GM19238 (cell line): Measurements from ENCODE around the gene ANAPC13.

Experiments
- DNase-seq: peaks from one replicate; pipeline ENCODE4 v3.0.0; 2011; ENCODE audit warnings: low spot score; ENCODE audit not compliant: insufficient read length

The ANAPC13 gene

GRCh38 chr3:134457376-134458074 is 28.3 kb downstream of the ANAPC13 start:
- DNase-seq = no peak

GRCh38 chr3:134453631-134454030 is 32.2 kb downstream of the ANAPC13 start:
- no peak for DNase-seq

- no peak for DNase-seq
Measured at GRCh38 chr3:134449951-134450350, 35.8 kb downstream of the ANAPC13 start.

GRCh38 chr3:134449277-134449676 is 36.5 kb downstream of the ANAPC13 start:
- no peak for DNase-seq

GRCh38 chr3:134448664-134449063 is 37.1 kb downstream of the ANAPC13 start:
- DNase-seq = no peak

- no peak for DNase-seq
Measured at GRCh38 chr3:134447351-134447750, 38.4 kb downstream of the ANAPC13 start.

DNA sequence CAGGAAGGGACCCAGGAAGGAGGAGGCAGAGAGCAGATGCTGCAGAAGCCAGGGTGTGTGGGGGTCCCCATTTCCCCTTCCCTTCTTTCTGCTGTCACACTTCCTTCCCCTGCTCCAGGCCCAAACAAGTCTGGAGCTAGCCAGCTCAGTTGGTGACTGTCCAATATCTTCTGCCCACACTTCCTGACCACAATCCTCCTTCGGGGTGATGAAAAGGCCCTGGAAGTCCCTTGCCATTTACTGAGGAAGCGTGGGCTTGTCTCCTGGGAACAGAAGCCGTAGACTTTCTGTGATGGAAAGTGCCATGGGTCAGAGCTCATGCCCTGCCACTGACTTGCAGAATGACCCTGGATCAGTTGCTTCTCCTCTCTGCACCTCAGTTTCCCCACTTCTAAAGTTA is 39.0 kb downstream of the ANAPC13 start:
- DNase-seq = no peak

GRCh38 chr3:134445636-134446035 is 40.1 kb downstream of the ANAPC13 start:
- no peak for DNase-seq

GRCh38 chr3:134445095-134445494 is 40.7 kb downstream of the ANAPC13 start:
- DNase-seq = no peak

- DNase-seq = no peak
Measured at GRCh38 chr3:134441821-134442220, 44.0 kb downstream of the ANAPC13 start.

DNA sequence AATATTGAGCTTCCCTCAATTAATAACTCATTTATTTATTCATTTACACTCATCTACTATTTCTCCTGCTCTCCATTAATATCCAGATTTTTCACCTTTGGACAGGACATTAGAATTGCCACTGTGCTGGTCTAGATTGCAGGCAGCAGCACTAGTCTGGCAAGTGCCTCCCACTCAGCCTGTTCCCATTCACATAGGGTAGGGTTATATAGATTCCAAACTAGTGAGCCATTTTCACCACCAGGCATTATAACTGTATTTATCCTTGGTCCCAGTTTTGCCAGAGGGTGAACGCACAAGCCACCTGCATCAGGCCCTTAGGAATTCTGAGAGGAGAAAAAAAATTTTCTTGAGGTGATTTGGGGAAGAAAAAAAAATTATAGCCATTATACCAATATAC is 44.5 kb downstream of the ANAPC13 start:
- DNase-seq = no peak

GRCh38 chr3:134437211-134437752 is 48.5 kb downstream of the ANAPC13 start:
- no peak for DNase-seq

DNA sequence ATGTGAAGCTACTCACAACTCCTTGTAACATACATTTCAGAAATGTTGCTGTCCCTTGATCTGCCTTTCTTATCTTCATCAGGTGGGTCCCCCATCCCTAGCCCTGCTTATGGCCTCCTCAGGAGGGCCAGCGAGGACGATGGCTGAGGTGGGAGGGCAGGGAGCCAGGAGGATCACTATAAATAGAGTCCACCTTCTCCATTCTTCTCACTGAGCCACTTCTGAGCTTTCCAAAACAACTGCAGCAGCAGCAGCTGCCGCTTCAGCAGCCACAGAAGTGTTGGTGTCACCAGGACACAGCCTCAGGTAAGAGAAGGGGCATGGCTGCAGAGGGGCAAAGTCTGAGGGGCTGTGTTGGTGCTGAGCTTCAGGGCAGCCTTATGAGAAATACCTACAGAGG is 53.5 kb downstream of the ANAPC13 start:
- no peak for DNase-seq

DNA sequence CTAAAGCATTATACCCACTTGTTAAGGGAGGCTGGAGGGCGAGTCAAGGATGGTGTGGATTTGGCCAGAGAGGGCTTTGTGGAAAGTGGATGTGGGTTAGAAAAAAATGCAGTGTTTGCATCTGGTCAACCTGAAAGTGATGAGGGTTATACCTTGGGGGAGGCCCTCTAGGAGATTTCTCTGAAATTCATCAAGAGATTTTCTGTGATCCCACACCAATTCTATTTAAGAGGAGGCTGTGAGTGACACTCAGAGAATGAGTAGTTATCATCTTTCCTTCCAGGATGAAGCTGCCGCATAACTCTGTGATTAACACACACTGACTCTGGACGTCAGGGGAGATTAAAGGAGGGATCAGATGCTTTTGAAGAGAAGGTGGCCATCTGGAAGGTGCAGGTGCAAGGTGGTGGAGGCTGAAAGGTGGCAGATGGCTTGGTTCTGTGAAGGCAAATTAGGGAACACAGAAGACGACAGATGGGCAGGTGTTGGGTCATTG is 54.8 kb downstream of the ANAPC13 start:
- DNase-seq = no peak

- no peak for DNase-seq
Measured at GRCh38 chr3:134430174-134430573, 55.6 kb downstream of the ANAPC13 start.

DNA sequence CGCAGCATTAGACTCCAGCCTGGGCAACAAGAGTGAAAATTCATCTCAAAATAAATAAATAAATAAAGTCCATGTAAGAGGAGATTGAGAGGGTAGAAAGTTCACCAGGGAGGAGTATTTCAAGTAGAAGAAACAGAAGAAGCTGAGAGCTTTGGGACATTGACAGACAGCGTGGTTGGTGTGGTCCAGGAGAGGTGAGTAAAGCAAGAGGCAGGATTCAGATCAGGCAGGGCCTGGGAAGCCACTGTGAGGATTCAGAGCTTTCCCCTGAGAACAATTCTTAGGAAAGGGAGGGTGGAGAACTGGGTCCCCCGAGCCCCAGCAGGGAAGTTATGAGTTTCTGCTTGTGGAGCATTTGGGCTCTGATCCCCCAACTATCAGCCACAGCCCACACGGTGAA is 57.4 kb downstream of the ANAPC13 start:
- no peak for DNase-seq
